ENCODE data around the gene CEP89.
A peak's percentile ranks its signal among the peaks of the same experiment; 100 is the strongest.

CEP89 gene

DNA sequence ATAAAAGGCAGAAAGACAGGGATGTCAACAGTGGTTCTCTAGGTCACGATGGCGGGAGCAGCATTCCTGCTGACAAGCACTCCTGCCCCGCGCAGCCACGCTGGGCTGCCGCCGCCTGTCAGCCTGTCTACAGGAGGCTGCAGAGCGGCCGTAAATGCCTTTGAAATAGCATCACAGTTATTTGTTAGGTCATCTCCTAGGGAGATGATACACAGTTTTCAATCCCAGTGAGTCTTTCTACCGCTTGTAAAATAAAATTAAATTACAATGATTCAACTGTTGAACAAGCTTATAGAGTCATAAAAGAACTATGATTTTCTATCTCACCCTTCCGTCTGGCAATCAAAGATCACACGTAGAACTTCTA lies 94.9 kb downstream of the CEP89 start:
- in situ Hi-C loops (cut with HindIII; ENCODE audit: low sequenced_read_pairs) = no loop called here
- TF ChIP-seq, protein P1, sequence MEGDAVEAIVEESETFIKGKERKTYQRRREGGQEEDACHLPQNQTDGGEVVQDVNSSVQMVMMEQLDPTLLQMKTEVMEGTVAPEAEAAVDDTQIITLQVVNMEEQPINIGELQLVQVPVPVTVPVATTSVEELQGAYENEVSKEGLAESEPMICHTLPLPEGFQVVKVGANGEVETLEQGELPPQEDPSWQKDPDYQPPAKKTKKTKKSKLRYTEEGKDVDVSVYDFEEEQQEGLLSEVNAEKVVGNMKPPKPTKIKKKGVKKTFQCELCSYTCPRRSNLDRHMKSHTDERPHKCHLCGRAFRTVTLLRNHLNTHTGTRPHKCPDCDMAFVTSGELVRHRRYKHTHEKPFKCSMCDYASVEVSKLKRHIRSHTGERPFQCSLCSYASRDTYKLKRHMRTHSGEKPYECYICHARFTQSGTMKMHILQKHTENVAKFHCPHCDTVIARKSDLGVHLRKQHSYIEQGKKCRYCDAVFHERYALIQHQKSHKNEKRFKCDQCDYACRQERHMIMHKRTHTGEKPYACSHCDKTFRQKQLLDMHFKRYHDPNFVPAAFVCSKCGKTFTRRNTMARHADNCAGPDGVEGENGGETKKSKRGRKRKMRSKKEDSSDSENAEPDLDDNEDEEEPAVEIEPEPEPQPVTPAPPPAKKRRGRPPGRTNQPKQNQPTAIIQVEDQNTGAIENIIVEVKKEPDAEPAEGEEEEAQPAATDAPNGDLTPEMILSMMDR (IDR thresholded peaks at IDR 0.05; ENCODE audit: low read depth, low read length, missing control alignments) = no peak
- DNase-seq (ENCODE audit: low read depth) = peak; percentile 29
- no peak overlapping the region for H3K4me3 ChIP-seq (ENCODE audit: low read depth, low read length)

DNA sequence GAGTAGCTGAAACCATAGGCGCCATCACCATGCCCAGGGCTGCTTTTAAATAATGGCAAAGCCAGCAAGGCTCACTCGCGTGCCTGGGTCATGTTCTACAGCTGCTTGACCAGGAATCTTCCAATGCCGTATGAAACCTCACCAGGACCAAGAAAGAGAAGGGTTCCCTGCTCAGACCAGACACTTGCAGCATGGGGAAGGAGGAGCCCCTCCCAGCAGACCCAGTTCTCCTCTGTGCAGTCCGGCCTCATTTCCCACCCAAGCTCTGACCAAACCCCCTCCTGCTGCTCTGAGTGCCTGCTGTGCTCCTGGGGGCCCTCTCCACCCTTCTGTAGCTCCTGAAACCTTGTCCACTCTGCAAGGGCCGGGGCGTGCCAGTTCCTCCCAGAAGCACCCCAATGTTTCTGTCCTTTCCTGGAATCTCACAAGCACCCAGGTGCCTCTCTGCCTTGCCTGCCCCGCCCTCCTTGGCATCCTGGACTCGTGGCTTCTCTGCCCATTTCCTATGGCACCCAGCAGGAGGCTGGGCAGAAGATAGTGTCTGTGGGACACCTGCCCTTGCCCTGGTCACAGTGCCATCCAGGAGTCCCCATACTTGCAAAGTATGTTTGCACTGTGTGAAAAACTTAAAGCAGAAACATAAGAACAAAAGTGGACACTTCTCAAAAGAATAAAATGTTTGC lies 95.4 kb downstream of the CEP89 start:
- DNase-seq (ENCODE audit: low read depth) = no peak
- H3K4me3 ChIP-seq (ENCODE audit: low read depth, low read length) = no peak overlapping the region
- TF ChIP-seq, protein P1 (IDR thresholded peaks at IDR 0.05; ENCODE audit: low read depth, low read length, missing control alignments) = no peak
- in situ Hi-C loops (cut with HindIII; ENCODE audit: low sequenced_read_pairs) = no loop called here

DNA sequence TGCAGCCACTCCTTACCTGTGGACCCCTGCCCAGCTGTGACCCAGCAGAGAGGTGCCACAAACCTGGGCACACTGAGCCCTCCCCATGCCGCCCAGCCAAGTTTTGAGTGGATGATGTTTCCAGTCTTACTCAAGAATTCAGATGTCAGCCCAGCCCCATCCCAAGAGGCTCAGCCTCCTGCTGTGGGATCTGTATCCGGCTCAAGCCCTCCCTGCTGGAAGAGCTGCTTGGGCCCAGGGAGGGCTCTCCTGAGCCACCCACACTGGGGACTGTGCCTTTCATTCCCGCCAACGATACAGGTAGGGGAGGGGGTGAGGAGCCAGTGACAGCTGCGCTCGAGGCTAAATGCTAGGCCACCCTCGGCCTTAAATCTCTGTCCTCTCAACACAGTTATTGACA lies 96.3 kb downstream of the CEP89 start:
- TF ChIP-seq, protein P1 (IDR thresholded peaks at IDR 0.05; ENCODE audit: low read depth, low read length, missing control alignments) = no peak
- DNase-seq (ENCODE audit: low read depth) = no peak
- H3K4me3 ChIP-seq (ENCODE audit: low read depth, low read length) = no peak overlapping the region
- in situ Hi-C loops (cut with HindIII; ENCODE audit: low sequenced_read_pairs) = no loop called here

DNA sequence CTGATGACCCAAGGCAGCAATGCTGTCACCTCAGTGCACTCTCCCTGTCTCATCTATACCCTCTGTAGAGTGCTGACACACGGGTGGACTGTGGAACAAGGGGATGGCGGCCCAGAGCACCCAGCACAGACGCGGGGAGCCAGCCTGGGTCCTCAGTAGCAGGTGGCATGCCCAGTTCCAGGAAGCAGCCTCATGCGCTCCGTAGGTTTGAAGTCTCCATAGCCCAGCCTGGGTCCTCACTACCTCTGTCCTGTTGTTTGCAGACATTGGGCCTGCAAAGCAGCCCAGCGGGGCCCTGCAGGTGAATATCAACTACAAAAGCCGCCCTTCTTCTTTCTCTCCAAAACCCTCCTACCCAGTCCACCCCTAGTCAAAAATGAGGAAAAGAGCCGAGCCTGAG lies 97.2 kb downstream of the CEP89 start:
- TF ChIP-seq, protein P1 (IDR thresholded peaks at IDR 0.05; ENCODE audit: low read depth, low read length, missing control alignments) = no peak
- no peak overlapping the region for H3K4me3 ChIP-seq (ENCODE audit: low read depth, low read length)
- in situ Hi-C loops (cut with HindIII; ENCODE audit: low sequenced_read_pairs) = no loop called here
- DNase-seq (ENCODE audit: low read depth) = no peak

DNA sequence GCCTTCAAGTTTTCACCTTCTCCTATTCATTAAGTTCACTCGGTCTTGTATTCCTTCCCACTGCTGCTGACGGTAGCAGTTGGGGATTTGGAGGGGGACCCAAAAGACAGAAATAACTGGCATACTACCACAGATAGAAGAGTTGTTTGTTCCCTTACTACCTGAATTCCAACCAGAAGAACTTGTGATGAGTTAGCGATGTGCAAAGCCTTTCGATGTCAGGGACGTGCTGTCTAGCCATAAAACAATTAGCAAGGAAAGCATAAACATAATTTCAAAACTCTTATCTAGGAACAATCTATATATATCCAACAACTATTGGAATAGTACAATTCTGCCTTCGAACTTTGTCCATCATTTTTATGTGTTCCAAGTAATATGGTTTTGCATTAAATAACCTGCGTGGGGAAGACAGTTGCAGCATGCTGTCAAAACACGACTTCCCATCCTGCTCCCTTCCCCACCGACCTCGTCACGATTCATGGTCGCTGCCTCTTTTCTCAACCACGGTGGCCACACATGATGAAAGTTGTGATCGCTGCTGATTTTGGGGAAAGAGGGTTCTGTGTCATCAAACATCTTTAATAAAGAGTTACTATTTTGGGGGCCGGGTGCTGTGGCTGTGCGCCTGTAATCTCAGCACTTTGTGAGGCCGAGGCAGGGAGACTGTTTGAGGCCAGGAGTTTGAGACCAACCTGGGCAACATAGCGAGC lies 98.4 kb downstream of the CEP89 start:
- TF ChIP-seq, protein P1 (IDR thresholded peaks at IDR 0.05; ENCODE audit: low read depth, low read length, missing control alignments) = no peak
- no peak overlapping the region for H3K4me3 ChIP-seq (ENCODE audit: low read depth, low read length)
- DNase-seq (ENCODE audit: low read depth) = no peak
- in situ Hi-C loops (cut with HindIII; ENCODE audit: low sequenced_read_pairs) = no loop called here

DNA sequence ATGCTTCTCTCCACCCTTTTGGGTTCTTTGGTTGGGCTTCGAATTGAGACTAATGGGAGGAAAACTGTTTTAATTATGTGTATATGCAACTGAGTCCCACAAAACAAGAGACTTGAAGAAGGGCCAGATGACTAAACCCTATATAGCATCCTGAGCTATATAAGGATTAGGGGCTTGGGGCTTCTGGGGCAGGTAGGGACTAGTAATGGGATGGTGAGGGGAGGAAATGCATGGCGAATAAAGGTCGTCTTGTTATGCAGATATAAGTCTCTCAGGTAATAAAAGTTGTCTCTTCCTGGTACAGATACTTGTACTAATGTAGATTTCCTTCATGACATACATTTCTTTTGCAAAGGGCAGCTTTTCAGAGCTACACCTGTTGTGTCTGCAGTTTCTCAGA lies 99.4 kb downstream of the CEP89 start:
- DNase-seq (ENCODE audit: low read depth) = no peak
- TF ChIP-seq, protein P1 (IDR thresholded peaks at IDR 0.05; ENCODE audit: low read depth, low read length, missing control alignments) = no peak
- in situ Hi-C loops (cut with HindIII; ENCODE audit: low sequenced_read_pairs) = no loop called here
- H3K4me3 ChIP-seq (ENCODE audit: low read depth, low read length) = no peak overlapping the region

All from astrocyte of the cerebellum (primary cell).